ENCODE results near the gene DHRS13.
"Not testable (repeated sequence)": the region's sequence is repeated elsewhere in the genome, so short reads cannot be mapped to it uniquely, and the experiment has no call there.

The DHRS13 gene

DNA sequence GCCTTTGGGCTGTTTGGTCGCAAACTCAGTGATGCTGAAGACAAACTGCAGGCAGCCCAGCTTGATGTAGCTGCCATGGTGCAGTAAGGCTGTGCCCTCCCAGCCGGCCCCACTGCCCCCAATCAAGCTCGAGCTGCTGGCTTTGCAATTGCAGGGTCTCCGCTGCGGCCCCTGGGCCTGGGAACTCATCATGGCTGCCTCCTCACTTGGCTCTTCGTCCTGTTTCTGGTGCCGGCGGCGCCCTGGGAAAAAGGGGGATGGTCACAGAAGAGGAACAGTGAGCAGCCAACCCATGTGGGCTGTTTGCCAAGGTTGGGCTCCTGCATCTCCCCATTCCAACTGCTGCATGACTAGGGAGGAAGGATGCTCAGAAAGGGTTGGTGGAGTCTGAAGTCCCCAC, 3.4 kb upstream of the DHRS13 start:
- Histone ChIP-seq H3K36me3 (ENCODE audit: control insufficient read depth in 1 of 2, insufficient read depth in 2 of 2, low read length in 2 of 2) (peaks cover 34 to 59% of the 10 kb centered on the region in 2 donors), H3K9ac (ENCODE audit: low read depth in 1 of 2, low read length in 2 of 2) (no peak overlapping the region), H3K4me1 (ENCODE audit: control insufficient read depth in 1 of 2, insufficient read depth in 2 of 2, low read length in 2 of 2) (peaks cover 18 to 23% of the 10 kb centered on the region in 2 donors), H3K9me3 (ENCODE audit: control insufficient read depth in 1 of 2, low read length in 2 of 2) (no peaks in the 10 kb centered on the region), H3K4me3 (ENCODE audit: low read depth in 1 of 2, low read length in 2 of 2) (no peak overlapping the region), H3K27ac (ENCODE audit: low read depth, low read length) (no peak overlapping the region), H3K27me3 (ENCODE audit: control insufficient read depth in 1 of 2, insufficient read depth in 2 of 2, low read length in 2 of 2) (no peaks in the 10 kb centered on the region)

- H3K9me3 ChIP-seq (ENCODE audit: control insufficient read depth in 1 of 2, low read length in 2 of 2) = no peaks in the 10 kb centered on the region
- H3K27me3 ChIP-seq (ENCODE audit: control insufficient read depth in 1 of 2, insufficient read depth in 2 of 2, low read length in 2 of 2) = no peaks in the 10 kb centered on the region
- H3K4me1 ChIP-seq (ENCODE audit: control insufficient read depth in 1 of 2, insufficient read depth in 2 of 2, low read length in 2 of 2) = peaks cover 18 to 24% of the 10 kb centered on the region in 2 donors
- H3K27ac ChIP-seq (ENCODE audit: low read depth, low read length) = no peak overlapping the region
- H3K9ac ChIP-seq (ENCODE audit: low read depth in 1 of 2, low read length in 2 of 2) = no peak overlapping the region
- no peak overlapping the region for H3K4me3 ChIP-seq (ENCODE audit: low read depth in 1 of 2, low read length in 2 of 2)
- H3K36me3 ChIP-seq (ENCODE audit: control insufficient read depth in 1 of 2, insufficient read depth in 2 of 2, low read length in 2 of 2) = peaks cover 23 to 44% of the 10 kb centered on the region in 2 donors
These were observed 1.9 kb upstream of the DHRS13 start for GRCh38 chr17:28904800-28905199.

- peaks cover 22 to 25% of the 10 kb centered on the region in 2 donors for H3K4me1 ChIP-seq (ENCODE audit: control insufficient read depth in 1 of 2, insufficient read depth in 2 of 2, low read length in 2 of 2)
- H3K36me3 ChIP-seq (ENCODE audit: control insufficient read depth in 1 of 2, insufficient read depth in 2 of 2, low read length in 2 of 2) = peaks cover 12 to 32% of the 10 kb centered on the region in 2 donors
- H3K27ac ChIP-seq (ENCODE audit: low read depth, low read length); H3K9me3 ChIP-seq (ENCODE audit: control insufficient read depth in 1 of 2, low read length in 2 of 2); H3K27me3 ChIP-seq (ENCODE audit: control insufficient read depth in 1 of 2, insufficient read depth in 2 of 2, low read length in 2 of 2); H3K9ac ChIP-seq (ENCODE audit: low read depth in 1 of 2, low read length in 2 of 2): not testable (repeated sequence)
- peak overlapping the region in 1 of 2 donors; percentile 63 for H3K4me3 ChIP-seq (ENCODE audit: low read depth in 1 of 2, low read length in 2 of 2)
These were observed 615 bp upstream of the DHRS13 start for GRCh38 chr17:28903546-28903841.

GRCh38 chr17:28901866-28902818, 737 bp downstream of the DHRS13 start:
- peaks cover 31 to 33% of the 10 kb centered on the region in 2 donors for H3K4me1 ChIP-seq (ENCODE audit: control insufficient read depth in 1 of 2, insufficient read depth in 2 of 2, low read length in 2 of 2)
- H3K27ac ChIP-seq (ENCODE audit: low read depth, low read length) = peak overlapping the region; percentile 67
- peak overlapping the region; percentile 63 to 69 for H3K4me3 ChIP-seq (ENCODE audit: low read depth in 1 of 2, low read length in 2 of 2)
- no peaks in the 10 kb centered on the region for H3K9me3 ChIP-seq (ENCODE audit: control insufficient read depth in 1 of 2, low read length in 2 of 2)
- peak overlapping the region; percentile 40 to 69 for H3K9ac ChIP-seq (ENCODE audit: low read depth in 1 of 2, low read length in 2 of 2)
- peaks cover 10 to 18% of the 10 kb centered on the region in 2 donors for H3K36me3 ChIP-seq (ENCODE audit: control insufficient read depth in 1 of 2, insufficient read depth in 2 of 2, low read length in 2 of 2)
- no peaks in the 10 kb centered on the region for H3K27me3 ChIP-seq (ENCODE audit: control insufficient read depth in 1 of 2, insufficient read depth in 2 of 2, low read length in 2 of 2)

DNA sequence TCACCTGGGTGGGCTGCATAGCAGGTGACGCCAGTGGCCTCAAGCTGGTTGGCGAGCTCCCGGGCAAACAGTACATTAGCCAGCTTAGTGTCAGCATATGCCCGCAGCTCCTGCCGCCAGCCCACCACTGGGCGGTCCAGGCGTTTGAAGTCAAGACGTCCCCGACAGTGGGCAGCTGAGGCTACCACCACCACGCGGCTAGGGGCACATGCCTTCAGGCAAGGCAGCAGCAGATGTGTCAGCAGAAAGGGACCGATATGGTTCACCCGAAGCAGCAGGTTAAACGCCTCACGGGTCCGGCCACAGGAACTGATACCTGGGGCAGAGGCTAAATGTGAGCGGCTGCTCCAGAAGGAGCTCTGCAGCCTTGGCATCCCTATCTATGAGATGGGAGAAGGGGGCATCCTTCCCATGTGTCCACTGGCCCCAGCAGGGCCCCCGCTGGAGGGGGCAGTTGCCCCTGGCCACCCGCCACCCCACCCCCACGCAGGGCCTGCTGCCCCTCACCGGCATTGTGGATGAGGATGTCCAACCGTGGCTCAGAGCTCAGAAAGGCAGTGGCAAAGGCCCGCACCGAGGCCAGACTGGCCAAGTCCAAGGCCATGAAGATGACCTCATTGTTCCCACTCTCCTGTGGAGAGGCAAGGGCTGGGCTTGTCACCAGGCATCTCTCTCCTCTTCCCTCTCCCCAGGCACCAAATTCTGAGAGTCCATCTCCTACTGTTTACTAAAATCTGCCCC, 1.7 kb downstream of the DHRS13 start:
- H3K4me1 ChIP-seq (ENCODE audit: control insufficient read depth in 1 of 2, insufficient read depth in 2 of 2, low read length in 2 of 2) = peaks cover 39% of the 10 kb centered on the region in 2 donors
- H3K4me3 ChIP-seq (ENCODE audit: low read depth in 1 of 2, low read length in 2 of 2) = peak overlapping the region in 1 of 2 donors; percentile 63
- peaks cover 0 to 9% of the 10 kb centered on the region in 2 donors for H3K36me3 ChIP-seq (ENCODE audit: control insufficient read depth in 1 of 2, insufficient read depth in 2 of 2, low read length in 2 of 2)
- no peaks in the 10 kb centered on the region for H3K9me3 ChIP-seq (ENCODE audit: control insufficient read depth in 1 of 2, low read length in 2 of 2)
- no peaks in the 10 kb centered on the region for H3K27me3 ChIP-seq (ENCODE audit: control insufficient read depth in 1 of 2, insufficient read depth in 2 of 2, low read length in 2 of 2)
- H3K27ac ChIP-seq (ENCODE audit: low read depth, low read length) = no peak overlapping the region
- H3K9ac ChIP-seq (ENCODE audit: low read depth in 1 of 2, low read length in 2 of 2) = peak overlapping the region in 1 of 2 donors; percentile 40

DNA sequence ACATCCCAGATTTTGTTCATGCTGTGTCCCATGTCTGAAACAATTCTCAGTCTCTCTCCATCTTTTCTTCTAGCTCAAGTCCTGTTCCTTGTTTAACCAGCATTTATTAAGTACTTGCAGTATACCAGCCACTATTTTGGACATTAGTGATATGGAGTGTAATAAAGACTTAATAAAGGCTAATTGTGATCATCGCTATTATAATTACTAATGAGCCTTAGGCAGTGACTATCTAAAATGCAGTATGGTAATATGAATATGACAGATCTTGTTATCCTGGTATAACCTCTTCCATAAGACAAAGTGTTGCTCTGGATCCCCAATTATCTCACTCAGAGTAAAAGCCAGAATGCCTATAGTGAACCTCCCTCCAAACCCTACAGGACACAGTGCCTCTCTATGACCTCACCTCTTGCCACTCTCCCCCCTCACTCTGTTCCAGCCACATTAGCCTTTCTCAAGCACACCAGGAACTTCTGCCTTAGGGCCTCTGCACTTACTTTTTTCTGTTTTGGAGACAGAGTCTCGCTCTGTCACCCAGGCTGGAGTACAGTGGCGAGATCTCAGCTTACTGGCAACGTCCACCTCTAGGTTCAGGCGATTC, 3.6 kb downstream of the DHRS13 start:
- H3K27ac ChIP-seq (ENCODE audit: low read depth, low read length) = no peak overlapping the region
- H3K9ac ChIP-seq (ENCODE audit: low read depth in 1 of 2, low read length in 2 of 2) = no peak overlapping the region
- H3K4me1 ChIP-seq (ENCODE audit: control insufficient read depth in 1 of 2, insufficient read depth in 2 of 2, low read length in 2 of 2) = peaks cover 39 to 43% of the 10 kb centered on the region in 2 donors

DNA sequence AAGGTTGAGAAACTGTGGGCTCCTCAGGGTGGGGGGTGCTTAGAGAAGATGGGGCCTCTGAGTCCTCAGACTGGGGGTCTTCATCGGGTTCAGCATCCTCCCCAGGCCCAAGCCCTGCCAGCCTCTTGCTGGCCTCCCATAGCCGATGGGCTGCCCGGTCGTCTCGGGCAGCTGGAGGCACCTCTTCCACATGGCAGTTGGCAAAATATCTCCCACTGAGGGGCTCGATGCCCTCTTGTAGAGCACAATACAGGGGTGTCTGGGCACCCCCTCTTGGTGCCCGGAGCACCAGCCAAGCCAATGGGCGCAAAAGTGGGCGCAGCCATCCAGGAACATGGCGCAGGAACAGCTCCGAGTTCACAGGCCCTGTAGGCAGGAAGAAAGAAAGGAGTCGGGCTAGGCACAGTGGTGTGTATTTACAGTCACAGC, 4.3 kb downstream of the DHRS13 start:
- Histone ChIP-seq H3K36me3 (ENCODE audit: control insufficient read depth in 1 of 2, insufficient read depth in 2 of 2, low read length in 2 of 2) (no peaks in the 10 kb centered on the region), H3K4me3 (ENCODE audit: low read depth in 1 of 2, low read length in 2 of 2) (peak overlapping the region in 1 of 2 donors; percentile 80), H3K9ac (ENCODE audit: low read depth in 1 of 2, low read length in 2 of 2) (peak overlapping the region in 1 of 2 donors; percentile 67), H3K9me3 (ENCODE audit: control insufficient read depth in 1 of 2, low read length in 2 of 2) (no peaks in the 10 kb centered on the region), H3K4me1 (ENCODE audit: control insufficient read depth in 1 of 2, insufficient read depth in 2 of 2, low read length in 2 of 2) (peaks cover 35 to 40% of the 10 kb centered on the region in 2 donors), H3K27me3 (ENCODE audit: control insufficient read depth in 1 of 2, insufficient read depth in 2 of 2, low read length in 2 of 2) (no peaks in the 10 kb centered on the region), H3K27ac (ENCODE audit: low read depth, low read length) (no peak overlapping the region)

More for the DNA sequence above, 3.6 kb downstream of the DHRS13 start:
- H3K9me3 ChIP-seq (ENCODE audit: control insufficient read depth in 1 of 2, low read length in 2 of 2) = no peaks in the 10 kb centered on the region
- no peaks in the 10 kb centered on the region for H3K27me3 ChIP-seq (ENCODE audit: control insufficient read depth in 1 of 2, insufficient read depth in 2 of 2, low read length in 2 of 2)
- no peak overlapping the region for H3K4me3 ChIP-seq (ENCODE audit: low read depth in 1 of 2, low read length in 2 of 2)
- no peaks in the 10 kb centered on the region for H3K36me3 ChIP-seq (ENCODE audit: control insufficient read depth in 1 of 2, insufficient read depth in 2 of 2, low read length in 2 of 2)

DNA sequence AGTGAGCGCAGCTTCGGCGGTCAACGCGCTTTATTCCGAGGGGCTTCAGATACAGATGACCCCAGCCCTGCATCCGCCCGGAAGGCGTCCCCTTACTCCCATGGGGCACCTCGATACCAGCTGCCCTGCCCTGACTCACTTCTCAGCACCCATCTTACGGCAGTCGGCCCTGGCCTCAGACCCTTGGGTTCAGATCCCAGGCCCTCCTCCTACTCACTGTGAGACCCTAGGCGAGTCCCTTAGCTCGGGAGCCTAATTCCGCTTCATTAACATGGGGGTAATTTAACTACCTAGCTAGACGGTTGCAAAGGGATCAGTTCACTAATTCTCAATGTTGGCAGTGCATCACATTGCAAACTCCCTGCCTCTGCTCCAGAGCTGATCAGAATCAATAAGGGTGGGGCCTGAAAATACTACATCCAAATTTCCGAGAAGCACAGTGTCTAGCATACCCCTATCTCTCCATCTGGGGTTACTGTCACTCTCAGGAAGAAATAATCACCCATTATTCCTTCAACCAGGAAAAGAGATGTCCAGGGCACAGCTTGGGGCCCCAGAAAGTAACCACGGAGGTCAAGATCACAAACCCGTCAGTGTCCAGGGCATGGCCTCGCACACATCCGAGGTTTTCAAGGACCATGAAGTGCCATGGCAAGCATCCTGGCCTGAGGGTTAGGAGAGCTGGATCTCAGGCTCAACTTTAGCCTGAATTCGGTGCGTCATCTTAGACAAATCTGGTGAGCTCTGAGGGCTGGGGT, 4.9 kb downstream of the DHRS13 start:
- H3K9ac ChIP-seq (ENCODE audit: low read depth in 1 of 2, low read length in 2 of 2) = peak overlapping the region; percentile 67 to 85
- H3K27ac ChIP-seq (ENCODE audit: low read depth, low read length) = peak overlapping the region; percentile 81
- H3K27me3 ChIP-seq (ENCODE audit: control insufficient read depth in 1 of 2, insufficient read depth in 2 of 2, low read length in 2 of 2) = no peaks in the 10 kb centered on the region
- H3K4me1 ChIP-seq (ENCODE audit: control insufficient read depth in 1 of 2, insufficient read depth in 2 of 2, low read length in 2 of 2) = peaks cover 33 to 40% of the 10 kb centered on the region in 2 donors
- no peaks in the 10 kb centered on the region for H3K9me3 ChIP-seq (ENCODE audit: control insufficient read depth in 1 of 2, low read length in 2 of 2)
- no peaks in the 10 kb centered on the region for H3K36me3 ChIP-seq (ENCODE audit: control insufficient read depth in 1 of 2, insufficient read depth in 2 of 2, low read length in 2 of 2)
- H3K4me3 ChIP-seq (ENCODE audit: low read depth in 1 of 2, low read length in 2 of 2) = peak overlapping the region; percentile 80 to 87

GRCh38 chr17:28896884-28897768, 5.8 kb downstream of the DHRS13 start, which contains the start of gene FLOT2:
FLOT2 (minus strand) TSS chr17:28897733; CDS start chr17:28897574, 159 bp downstream.
- Histone ChIP-seq H3K9ac (ENCODE audit: low read depth in 1 of 2, low read length in 2 of 2) (peak within 1 kb of the TSS; percentile 67 to 85), H3K36me3 (ENCODE audit: control insufficient read depth in 1 of 2, insufficient read depth in 2 of 2, low read length in 2 of 2) (no peaks in the 10 kb centered on the region), H3K4me3 (ENCODE audit: low read depth in 1 of 2, low read length in 2 of 2) (peak within 1 kb of the TSS; percentile 80 to 87), H3K4me1 (ENCODE audit: control insufficient read depth in 1 of 2, insufficient read depth in 2 of 2, low read length in 2 of 2) (peaks cover 34 to 42% of the 10 kb centered on the region in 2 donors), H3K27ac (ENCODE audit: low read depth, low read length) (peak within 1 kb of the TSS; percentile 81), H3K9me3 (ENCODE audit: control insufficient read depth in 1 of 2, low read length in 2 of 2) (no peaks in the 10 kb centered on the region), H3K27me3 (ENCODE audit: control insufficient read depth in 1 of 2, insufficient read depth in 2 of 2, low read length in 2 of 2) (no peaks in the 10 kb centered on the region)
